GM12874 (cell line): Measurements from ENCODE around the gene PRKRIP1.

ENCODE experiments used
- TF ChIP-seq, protein P1 (sequence below): IDR thresholded peaks from 2 replicates; pipeline ENCODE4 v1.5.1; 2011; ENCODE audit warnings: low read depth, mild to moderate bottlenecking, control low read depth, low read length, moderate library complexity; ENCODE audit not compliant: insufficient read depth

The PRKRIP1 gene

DNA sequence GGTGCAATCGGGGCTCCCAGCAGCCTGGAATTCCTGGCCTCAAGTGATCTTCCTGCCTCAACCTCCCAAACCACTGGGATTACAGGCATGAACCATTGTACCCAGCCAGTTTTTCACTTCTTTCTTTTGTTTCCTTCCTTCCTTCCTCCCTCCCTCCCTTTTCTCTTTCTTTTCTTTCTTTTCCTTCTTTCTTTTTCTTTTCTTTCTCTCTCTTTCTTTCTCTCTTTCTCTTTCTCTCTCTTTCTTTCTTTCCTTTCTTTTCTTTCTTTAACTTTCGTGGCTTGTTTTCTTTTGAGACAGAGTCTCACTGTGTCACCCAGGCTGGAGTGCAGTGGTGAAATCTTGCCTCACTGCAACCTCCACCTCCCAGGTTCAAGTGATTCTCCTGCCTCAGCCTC lies 49.5 kb downstream of the PRKRIP1 start:
- TF ChIP-seq, protein P1, sequence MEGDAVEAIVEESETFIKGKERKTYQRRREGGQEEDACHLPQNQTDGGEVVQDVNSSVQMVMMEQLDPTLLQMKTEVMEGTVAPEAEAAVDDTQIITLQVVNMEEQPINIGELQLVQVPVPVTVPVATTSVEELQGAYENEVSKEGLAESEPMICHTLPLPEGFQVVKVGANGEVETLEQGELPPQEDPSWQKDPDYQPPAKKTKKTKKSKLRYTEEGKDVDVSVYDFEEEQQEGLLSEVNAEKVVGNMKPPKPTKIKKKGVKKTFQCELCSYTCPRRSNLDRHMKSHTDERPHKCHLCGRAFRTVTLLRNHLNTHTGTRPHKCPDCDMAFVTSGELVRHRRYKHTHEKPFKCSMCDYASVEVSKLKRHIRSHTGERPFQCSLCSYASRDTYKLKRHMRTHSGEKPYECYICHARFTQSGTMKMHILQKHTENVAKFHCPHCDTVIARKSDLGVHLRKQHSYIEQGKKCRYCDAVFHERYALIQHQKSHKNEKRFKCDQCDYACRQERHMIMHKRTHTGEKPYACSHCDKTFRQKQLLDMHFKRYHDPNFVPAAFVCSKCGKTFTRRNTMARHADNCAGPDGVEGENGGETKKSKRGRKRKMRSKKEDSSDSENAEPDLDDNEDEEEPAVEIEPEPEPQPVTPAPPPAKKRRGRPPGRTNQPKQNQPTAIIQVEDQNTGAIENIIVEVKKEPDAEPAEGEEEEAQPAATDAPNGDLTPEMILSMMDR, result no peak

DNA sequence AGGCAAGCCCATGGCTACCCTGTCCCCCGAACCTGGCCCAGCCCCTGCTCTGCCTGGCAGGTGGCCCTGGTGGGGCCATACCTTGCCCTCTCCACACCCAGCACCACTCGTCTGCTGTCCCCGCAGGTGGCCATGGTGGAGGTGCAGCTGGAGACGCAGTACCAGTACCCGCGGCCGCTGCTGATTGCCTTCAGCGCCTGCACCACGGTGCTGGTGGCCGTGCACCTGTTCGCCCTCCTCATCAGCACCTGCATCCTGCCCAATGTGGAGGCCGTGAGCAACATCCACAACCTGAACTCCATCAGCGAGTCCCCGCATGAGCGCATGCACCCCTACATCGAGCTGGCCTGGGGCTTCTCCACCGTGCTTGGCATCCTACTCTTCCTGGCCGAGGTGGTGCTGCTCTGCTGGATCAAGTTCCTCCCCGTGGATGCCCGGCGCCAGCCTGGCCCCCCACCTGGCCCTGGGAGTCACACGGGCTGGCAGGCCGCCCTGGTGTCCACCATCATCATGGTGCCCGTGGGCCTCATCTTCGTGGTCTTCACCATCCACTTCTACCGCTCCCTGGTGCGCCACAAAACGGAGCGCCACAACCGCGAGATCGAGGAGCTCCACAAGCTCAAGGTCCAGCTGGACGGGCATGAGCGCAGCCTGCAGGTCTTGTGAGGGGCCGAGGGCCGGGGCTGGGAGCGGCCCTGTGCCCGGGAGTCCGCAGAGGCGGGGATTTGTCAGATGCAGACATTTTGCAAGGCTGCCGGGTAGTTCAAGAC lies 50.4 kb downstream of the PRKRIP1 start:
- TF ChIP-seq, protein P1, result no peak

DNA sequence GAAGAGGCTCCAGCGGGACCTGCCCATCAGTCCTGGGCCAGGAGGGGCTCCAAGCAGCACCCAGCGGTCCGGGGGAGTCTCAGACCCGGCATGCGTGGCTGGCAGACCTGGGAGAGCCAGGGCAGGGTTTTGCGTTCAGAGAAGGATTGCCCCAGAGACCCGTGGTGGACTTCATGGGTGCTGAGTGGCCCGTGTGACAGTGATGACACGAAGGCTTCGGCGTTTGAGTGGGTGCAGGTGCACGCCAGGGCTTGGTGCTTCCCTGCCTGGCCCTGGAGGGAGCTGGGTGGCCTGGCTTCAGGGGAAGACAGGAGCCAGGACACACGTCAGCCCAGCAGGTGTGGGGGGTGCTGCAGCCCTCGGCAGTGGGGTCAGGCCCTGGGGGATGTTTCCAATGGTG lies 51.1 kb downstream of the PRKRIP1 start:
- TF ChIP-seq, protein P1, result no peak

DNA sequence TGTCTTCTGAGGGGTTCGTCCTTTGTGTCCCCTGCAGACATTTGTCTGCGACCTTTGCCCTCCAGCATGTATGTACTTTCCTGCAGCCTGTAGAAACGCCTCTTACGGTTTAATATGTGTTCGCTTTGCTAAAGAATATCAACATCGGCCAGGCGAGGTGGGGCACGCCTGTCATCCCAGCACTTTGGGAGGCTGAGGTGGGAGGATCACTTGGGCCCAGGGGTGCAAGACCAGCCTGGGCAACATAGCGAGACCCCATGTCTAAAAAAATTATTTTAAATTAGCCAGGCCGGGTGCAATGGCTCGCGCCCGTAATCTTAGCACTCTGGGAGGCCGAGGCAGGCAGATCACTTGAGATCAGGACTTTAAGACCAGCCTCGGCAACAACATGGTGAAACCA lies 53.0 kb downstream of the PRKRIP1 start:
- TF ChIP-seq, protein P1, result no peak

DNA sequence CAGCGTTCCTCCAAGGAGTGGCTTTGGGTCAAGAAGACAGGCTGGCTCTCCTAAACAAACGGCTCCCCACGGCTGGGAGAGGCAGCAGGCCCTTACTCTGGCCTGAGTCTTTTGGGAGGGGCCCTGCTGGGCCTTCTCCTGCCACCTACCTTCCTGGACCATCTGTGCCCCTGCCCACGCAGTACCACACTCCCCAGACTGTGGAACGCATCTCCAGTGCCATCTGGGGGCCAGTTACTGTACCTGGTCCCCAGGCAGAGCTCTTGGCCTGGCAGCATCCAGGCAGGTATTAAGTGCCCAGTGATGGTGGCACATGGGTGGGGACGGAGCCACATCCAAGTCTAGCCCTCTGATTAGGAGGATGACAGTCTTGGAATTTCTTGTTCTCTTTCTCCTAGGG lies 54.1 kb downstream of the PRKRIP1 start:
- TF ChIP-seq, protein P1, result peak; percentile 67

DNA sequence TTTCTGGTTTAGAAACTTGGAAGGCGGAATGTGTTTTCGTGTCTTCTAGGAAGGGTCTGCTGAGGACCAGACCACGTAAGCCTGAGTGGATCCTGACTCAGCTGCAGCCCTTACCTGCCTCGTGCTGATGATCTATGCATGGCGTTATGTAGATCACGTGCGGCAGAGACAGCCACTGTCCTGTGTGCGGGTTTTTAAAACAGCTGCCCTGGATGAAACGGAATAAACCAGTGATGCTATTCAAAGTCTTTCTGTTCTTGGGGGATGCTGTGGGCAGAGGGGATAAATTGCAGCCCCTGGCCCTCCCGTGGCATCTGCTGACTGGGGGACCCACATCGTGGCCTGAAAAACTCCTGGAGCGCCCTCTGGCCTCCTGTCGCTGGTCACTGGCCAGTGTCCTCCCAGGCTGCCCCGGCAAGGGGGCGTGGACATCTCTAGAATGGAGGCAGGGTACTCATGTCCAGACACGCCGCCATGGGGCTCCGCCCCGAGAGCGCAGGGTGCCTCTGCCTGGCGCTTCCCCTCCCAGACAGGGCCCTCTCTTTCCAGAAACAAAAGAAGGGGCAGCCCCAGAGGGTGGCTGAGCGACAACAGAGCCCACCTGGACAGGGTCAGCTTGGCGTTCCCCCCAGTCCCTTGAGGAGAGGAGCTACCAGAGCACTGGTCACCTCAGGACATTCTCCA lies 55.4 kb downstream of the PRKRIP1 start:
- TF ChIP-seq, protein P1, result no peak

DNA sequence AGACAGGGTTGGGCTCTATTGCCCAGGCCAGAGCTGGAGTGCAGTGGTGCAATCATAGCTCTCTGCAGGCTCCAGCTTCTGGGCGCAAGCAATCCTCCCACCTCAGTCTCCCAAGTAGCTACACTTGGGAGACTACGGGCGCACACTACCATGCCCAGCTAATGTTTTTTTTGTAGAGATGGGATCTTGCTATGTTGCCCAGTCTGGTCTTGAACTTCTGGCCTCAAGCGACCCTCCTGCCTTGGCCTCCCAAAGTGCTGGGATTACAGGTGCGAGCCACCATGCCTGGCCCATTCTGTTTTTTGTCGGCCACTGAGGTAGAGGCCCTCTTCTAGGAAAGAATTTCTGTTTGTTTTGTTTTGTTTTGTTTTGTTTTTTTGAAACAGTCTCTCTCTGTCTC lies 56.3 kb downstream of the PRKRIP1 start:
- TF ChIP-seq, protein P1, result no peak
